UCSD-AML1 (cell line): ENCODE results near the gene TCIRG1.

Source experiments
- DNase-seq: peaks from one replicate; lab custom pipeline; 2025; ENCODE audit not compliant: unreplicated experiment; lab: John Stamatoyannopoulos, UW

The TCIRG1 gene

DNA sequence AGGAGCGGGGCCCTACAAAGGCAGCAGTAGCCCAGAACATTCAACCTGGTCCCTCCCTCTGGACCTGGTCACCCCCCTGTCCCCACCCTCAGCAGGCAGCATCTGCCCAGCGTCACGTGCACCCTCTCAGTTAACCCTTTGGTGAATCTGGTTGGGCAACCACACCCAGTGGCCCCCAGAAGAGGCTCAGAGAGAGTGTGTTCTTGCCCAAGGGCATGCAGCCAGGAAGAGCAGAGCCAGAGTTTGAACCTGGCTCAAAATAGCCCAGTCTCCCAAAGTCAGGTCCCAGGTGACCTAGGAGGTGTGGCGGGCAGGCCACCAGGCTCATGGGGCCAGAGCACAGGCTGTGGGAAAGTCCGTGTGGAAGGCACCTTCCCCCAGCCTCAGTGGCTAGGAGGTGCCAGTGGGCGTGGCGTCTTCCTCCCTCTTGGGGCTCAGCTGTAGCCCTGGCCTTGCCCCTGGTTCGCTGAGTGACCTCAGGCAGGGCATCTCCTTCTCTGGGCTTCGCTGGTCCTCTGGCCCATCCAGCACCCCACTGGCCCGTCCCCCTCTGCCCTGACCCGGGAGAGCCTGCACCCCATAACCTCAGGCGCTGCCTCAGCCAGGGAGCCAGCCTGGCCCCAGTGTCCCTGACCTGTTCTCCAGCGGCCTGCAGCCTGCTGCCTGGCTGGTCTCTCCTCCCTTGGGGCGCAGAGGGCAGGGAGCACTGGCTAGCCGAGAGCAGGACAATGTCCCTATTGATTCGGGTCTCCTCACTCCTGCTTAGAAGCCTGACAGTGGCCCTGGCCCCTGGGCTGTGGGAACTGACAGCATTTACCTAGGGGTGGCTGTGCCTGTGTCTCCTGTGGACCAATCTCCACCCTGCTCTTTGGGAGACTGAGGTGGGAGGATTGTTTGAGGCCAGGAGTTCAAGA, 21.7 kb upstream of the TCIRG1 start:
- DNase-seq: no peak

- no peak for DNase-seq
These were observed 20.7 kb upstream of the TCIRG1 start for GRCh38 chr11:68017980-68018729.

DNA sequence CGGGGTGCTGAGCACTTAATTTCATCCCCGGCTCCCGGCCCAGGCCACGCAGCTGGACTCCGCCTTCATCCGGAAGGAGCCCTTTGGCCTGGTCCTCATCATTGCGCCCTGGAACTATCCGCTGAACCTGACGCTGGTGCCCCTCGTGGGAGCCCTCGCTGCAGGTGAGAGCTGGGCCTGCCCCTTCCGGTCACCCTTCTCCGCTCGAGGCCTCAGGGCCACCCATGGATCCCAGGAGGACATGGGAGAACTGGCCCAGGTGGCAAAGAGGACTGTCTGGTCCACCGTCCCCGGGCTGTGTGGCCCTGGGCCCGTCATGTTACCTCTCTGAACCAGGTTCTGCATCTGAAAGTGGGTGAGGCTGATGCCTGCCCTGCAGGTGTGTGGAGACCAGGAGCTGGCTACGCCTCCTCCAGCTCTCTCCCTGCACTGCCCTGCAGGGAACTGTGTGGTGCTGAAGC, 20.1 kb upstream of the TCIRG1 start:
- DNase-seq: no peak

DNA sequence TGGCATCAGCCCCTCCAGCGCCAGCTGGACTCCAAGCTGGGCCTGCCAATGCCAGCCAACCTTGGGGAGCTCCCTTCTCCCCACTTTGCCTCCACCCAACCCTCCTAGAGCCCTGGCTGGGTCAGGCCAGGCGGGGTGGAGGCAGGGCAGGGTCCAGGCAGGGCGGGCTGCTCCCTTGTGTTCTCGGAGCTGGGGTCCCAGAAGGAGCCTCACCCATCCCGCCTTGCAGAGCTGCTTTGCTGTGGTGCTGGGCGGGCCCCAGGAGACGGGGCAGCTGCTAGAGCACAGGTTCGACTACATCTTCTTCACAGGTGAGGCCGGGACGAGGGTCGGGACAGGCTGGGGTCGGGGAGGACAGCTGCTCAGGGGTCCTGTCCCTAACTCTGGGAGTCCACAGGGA, 19.3 kb upstream of the TCIRG1 start:
- DNase-seq: no peak

- peak; percentile 41 for DNase-seq
These were observed 18.2 kb upstream of the TCIRG1 start for GRCh38 chr11:68020575-68020974.

DNA sequence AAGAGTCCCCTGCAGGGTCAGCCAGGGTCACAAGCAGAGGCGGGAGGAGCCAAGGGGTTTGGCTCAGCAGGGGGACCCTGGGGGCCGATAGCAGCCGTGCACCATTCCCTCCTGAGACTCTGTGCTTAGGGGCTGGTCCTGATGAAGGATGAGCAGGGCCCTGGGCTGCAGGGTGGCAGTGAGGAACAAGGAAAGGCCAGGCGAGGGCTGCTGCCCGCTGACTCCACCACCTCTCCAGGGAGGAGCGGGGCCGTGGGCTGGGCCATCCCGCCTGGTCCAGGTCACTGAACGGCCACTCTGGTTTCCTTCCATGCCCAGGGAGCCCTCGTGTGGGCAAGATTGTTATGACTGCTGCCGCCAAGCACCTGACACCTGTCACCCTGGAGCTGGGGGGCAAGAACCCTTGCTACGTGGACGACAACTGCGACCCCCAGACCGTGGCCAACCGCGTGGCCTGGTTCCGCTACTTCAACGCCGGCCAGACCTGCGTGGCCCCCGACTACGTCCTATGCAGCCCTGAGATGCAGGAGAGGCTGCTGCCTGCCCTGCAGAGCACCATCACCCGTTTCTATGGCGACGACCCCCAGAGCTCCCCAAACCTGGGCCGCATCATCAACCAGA, 17.5 kb upstream of the TCIRG1 start:
- DNase-seq: no peak

DNA sequence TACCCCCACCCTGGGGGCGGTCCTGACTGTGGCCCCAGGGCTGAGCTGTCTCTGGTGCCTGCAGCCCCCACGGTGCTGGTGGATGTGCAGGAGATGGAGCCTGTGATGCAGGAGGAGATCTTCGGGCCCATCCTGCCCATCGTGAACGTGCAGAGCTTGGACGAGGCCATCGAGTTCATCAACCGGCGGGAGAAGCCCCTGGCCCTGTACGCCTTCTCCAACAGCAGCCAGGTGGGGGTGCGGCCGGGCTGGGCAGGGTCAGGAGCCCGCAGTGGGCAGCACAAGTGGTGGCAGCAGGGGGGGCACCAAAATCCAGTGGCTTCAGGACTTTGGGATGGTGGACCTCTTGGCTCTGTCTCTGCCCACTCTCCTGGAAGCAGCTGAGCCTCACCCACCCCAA, 16.3 kb upstream of the TCIRG1 start:
- no peak for DNase-seq

DNA sequence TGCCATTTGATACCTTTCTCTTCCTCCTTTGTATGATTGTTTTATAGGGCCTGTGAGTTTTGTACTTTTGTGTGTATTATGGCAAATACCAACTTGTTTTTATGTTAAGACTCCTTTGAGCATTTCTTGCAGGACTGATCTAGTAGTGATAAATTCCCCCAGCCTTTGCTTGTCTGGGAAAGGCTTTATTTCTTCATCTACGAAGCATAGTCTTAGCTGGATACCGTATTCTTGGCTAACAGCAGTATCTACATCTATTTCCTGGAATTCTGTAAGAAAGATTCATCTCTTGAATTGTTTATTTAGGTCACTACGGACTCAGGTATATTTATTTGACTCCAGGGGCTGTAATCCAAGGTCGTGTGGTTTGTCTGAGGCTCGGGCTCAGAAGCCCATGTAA, 14.3 kb upstream of the TCIRG1 start:
- no peak for DNase-seq

- DNase-seq: no peak
These were observed 13.8 kb upstream of the TCIRG1 start for GRCh38 chr11:68025047-68025446.

GRCh38 chr11:68026391-68027105, 12.3 kb upstream of the TCIRG1 start:
- no peak for DNase-seq

DNA sequence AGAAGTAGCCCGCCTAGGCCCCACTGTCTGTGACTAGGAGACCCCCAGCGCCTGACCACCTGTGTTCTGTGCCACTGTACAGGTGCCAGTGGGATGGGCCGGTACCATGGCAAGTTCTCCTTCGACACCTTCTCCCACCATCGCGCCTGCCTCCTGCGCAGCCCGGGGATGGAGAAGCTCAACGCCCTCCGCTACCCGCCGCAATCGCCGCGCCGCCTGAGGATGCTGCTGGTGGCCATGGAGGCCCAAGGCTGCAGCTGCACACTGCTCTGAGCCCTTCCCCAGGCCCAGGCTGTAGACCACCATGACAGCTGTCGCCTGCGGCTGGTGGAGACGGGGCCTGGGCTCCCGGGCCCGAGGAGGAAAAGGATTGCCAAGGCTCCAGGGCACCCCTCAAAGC, 11.2 kb upstream of the TCIRG1 start:
- no peak for DNase-seq

- no peak for DNase-seq
These were observed 9.9 kb upstream of the TCIRG1 start for GRCh38 chr11:68028802-68029545.

DNA sequence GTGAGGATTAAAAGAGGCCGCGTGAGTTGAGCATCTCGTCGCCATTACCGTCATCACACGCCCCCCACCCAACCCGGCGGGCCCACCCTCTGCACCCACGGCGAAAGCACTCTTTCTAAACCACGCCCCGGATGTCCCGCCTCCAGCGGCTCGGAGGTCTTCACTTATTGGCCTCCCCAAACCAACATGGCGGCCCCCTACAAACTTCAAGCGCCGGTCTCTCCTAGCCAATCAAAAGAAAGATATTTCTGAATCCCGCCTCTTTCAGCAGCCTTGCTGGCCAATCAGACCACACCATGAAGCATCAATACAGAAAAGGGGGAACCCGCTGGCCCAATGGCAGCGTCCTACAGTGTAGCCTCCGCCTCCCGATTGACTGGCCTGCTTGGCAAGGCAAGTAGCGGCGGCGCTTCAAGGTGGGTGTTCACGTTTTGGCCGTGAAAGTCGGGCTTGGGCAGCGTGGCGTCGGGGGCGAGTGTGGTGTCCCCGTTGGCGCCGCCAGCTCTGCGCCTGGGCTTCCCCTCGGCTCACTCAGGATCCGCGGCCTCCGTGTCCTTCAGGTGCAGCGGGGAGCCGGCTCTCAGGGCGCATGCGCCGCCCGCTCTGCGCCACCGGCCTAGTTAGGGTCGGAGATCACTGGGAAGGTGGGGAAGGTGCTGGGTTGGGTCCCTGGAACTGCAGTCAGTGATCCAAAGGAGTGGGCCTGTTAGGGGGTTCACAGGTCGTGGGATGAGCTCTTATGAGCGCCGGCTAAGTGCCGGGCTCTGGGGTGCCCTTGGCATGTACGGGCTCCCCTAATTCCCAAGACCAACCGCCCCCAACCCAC, 8.3 kb upstream of the TCIRG1 start, which contains the start of gene NDUFS8:
NDUFS8 (plus strand) TSS at position 364 of the 826 bp plus-strand sequence. CDS start 1,471 bp downstream, outside the sequence.
- DNase-seq: peak; percentile 94

DNA sequence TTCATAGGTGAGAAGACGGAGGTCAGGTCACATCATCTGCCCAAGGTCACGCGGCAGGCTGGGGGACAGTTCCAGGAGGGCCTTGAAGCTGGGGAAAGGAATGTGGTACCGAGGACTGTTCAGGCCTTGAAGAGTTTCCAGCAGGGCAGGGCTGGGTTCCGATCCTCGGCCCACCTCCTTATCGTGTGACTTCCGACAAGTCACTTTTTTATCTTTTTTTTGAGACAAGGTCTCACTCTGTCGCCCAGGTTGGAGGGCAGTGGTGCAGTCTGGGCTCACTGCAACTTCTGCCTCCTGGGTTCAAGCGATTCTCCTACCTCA, 7.7 kb upstream of the TCIRG1 start:
- no peak for DNase-seq

- DNase-seq: no peak
These were observed 6.8 kb upstream of the TCIRG1 start for GRCh38 chr11:68032003-68032402.

DNA sequence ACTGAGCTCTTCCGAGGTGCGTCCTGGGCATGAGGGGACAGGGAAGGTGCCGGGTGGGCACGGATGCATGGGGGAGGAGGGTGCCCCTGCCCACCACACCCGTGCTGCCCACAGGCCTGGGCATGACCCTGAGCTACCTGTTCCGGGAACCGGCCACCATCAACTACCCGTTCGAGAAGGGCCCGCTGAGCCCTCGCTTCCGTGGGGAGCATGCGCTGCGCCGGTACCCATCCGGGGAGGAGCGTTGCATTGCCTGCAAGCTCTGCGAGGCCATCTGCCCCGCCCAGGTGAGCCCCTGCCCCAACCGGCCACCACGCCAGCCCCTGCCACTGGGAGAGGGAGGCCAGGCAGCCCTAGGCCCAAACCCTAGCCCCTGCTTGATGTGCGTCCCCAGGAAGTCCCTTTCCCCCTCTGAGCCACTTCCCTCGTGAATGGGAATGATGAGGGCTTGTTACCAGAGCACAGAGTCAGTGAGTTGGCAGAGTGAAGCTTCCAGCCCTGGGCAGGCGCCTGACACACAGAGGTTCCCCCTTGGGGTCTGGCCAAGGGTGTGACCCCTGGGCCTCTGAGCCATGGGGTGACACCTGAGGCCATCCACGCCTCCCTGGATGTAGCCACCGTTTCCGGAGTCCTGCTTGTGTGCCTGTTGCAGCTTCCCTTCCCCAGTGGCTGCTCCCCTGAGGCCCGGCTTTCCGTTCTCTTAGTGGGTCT, 5.7 kb upstream of the TCIRG1 start:
- DNase-seq: no peak

DNA sequence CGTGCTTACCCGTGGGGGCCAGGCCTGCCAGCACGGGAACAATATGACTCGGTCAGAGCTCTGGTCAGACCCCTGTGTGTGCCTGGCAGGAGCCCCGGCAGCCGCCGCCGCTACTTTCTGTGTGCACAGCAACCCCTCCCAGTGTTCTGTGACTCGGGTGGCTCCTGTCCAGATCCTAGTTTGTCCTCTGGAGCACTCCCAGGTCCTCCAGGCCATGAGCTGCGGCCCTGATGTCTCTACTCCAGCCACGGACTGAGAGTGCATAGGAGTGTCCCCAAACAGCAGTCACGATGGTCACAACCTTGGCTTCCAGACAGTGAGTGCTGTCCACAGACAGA, 5.1 kb upstream of the TCIRG1 start:
- DNase-seq: no peak

DNA sequence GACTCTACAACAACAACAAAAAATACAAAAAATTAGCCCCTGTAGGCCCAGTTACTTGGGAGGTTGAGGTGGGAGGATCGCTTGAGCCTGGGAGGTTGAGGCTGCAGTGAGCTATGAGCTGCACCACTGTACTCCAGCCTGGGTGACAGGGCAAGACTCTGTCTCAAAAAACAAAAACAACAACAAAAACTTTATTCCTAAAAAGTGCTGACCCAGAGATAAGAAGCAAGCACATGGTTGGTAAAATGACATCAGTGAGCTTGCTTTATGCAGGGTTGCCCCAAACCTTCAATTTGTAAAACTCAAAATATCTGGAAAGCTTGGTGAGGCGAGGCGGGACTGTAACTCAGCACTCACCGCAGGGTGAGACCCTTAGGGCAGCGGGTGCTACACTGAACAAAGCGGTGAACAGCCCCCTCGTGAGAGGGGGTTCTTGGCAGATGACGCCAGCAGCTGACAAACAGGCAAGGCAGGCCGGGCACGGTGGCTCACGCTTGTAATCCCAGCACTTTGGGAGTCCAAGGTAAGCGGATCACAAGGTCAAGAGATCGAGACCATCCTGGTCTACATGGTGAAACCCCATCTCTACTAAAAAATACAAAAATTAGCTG, 3.5 kb upstream of the TCIRG1 start:
- DNase-seq: no peak
